Loucy (cell line): ENCODE results near the gene SPATA32.

ENCODE experiments used
- EZH2phosphoT487 ChIP-seq: fragments of 200-600 bp; IDR thresholded peaks from 2 replicates; pipeline ENCODE4 v1.6.1; 2018; ENCODE audit warnings: antibody characterized with exemption, mild to moderate bottlenecking, moderate library complexity, borderline replicate concordance
- TF ChIP-seq, protein P1 (sequence below): fragments of 200-600 bp; sonication (generic); conservative IDR thresholded peaks from 2 replicates; pipeline ENCODE4 v1.5.1; 2014; ENCODE audit warnings: mild to moderate bottlenecking, antibody characterized with exemption, low read length

DNA sequence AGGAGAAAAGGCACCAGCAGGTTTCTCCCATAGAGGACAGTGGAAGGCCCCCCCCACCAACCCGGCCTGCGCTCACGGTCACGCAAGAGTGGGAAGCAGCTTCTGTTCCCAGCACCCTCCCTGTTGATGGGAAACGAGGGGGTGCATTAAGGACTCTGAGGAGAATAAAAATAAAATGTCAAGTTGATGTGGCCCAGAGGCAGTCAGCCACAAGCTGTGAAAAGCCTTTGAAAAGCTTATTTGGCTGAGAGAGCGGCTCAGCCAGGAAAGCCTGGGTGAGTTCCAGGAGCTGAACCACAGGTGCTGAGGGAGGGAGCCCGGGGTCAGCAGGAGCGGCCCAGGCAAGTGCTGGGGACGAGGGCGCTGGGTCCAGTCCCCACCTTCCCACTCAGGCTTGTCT, 26.9 kb upstream of the SPATA32 start:
- TF ChIP-seq, protein P1, sequence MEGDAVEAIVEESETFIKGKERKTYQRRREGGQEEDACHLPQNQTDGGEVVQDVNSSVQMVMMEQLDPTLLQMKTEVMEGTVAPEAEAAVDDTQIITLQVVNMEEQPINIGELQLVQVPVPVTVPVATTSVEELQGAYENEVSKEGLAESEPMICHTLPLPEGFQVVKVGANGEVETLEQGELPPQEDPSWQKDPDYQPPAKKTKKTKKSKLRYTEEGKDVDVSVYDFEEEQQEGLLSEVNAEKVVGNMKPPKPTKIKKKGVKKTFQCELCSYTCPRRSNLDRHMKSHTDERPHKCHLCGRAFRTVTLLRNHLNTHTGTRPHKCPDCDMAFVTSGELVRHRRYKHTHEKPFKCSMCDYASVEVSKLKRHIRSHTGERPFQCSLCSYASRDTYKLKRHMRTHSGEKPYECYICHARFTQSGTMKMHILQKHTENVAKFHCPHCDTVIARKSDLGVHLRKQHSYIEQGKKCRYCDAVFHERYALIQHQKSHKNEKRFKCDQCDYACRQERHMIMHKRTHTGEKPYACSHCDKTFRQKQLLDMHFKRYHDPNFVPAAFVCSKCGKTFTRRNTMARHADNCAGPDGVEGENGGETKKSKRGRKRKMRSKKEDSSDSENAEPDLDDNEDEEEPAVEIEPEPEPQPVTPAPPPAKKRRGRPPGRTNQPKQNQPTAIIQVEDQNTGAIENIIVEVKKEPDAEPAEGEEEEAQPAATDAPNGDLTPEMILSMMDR = no peak
- no peak for TF ChIP-seq EZH2phosphoT487
